Lower leg skin (tissue), 3 donors: Measurements from ENCODE around the gene MYBPC1.

Experiments used
- CTCF ChIP-seq, 3 donors: fragments of 450-650 bp; IDR thresholded peaks; one replicate each; pipeline ENCODE4 v1.5.1; 2016; ENCODE audit warnings: antibody characterized with exemption in 3 of 3, mild to moderate bottlenecking in 3 of 3, moderate library complexity in 2 of 3
- POLR2A ChIP-seq, 2 donors: fragments of 450-650 bp; IDR thresholded peaks; one replicate each; pipeline ENCODE4 v1.6.1; 2016 to 2017; ENCODE audit warnings: antibody characterized with exemption in 2 of 2, mild to moderate bottlenecking in 1 of 2, moderate library complexity in 1 of 2

GRCh38 chr12:101666052-101666728 is 71.4 kb downstream of the MYBPC1 start:
- TF ChIP-seq CTCF (IDR thresholded peaks at IDR 0.05) (no peak), POLR2A (IDR thresholded peaks at IDR 0.05) (no peak)
